GM21825 (cell line): ENCODE results near the gene ZNF521.

Experiments used
- ATAC-seq: cut with Tn5 transposase; IDR thresholded peaks from one replicate; pipeline ENCODE4 v1.9.1; 2021; ENCODE audit warnings: mild to moderate bottlenecking, moderate library complexity; ENCODE audit not compliant: unreplicated experiment

The ZNF521 gene

GRCh38 chr18:25230658-25231326 is 121.2 kb downstream of the ZNF521 start:
- no peak for ATAC-seq

- ATAC-seq, result no peak
These were observed 122.0 kb downstream of the ZNF521 start for GRCh38 chr18:25229920-25230319.

- ATAC-seq, result no peak
These were observed 122.9 kb downstream of the ZNF521 start for GRCh38 chr18:25229081-25229480.

- no peak for ATAC-seq
These were observed 123.6 kb downstream of the ZNF521 start for GRCh38 chr18:25228410-25228809.

- ATAC-seq, result no peak
These were observed 126.8 kb downstream of the ZNF521 start for GRCh38 chr18:25225151-25225550.

- no peak for ATAC-seq
These were observed 127.8 kb downstream of the ZNF521 start for GRCh38 chr18:25223899-25224886.

- no peak for ATAC-seq
These were observed 128.8 kb downstream of the ZNF521 start for GRCh38 chr18:25223211-25223610.

- ATAC-seq, result no peak
These were observed 129.3 kb downstream of the ZNF521 start for GRCh38 chr18:25222648-25223047.

- no peak for ATAC-seq
These were observed 141.3 kb downstream of the ZNF521 start for GRCh38 chr18:25210622-25211021.

- no peak for ATAC-seq
These were observed 159.9 kb downstream of the ZNF521 start for GRCh38 chr18:25192065-25192464.

GRCh38 chr18:25190472-25190871 is 161.5 kb downstream of the ZNF521 start:
- ATAC-seq, result no peak

- ATAC-seq, result no peak
These were observed 162.4 kb downstream of the ZNF521 start for GRCh38 chr18:25189391-25190185.

- no peak for ATAC-seq
These were observed 164.3 kb downstream of the ZNF521 start for GRCh38 chr18:25187521-25188192.

GRCh38 chr18:25186871-25187270 is 165.1 kb downstream of the ZNF521 start:
- no peak for ATAC-seq

GRCh38 chr18:25181993-25182392 is 170.0 kb downstream of the ZNF521 start:
- ATAC-seq, result no peak

- no peak for ATAC-seq
These were observed 170.4 kb downstream of the ZNF521 start for GRCh38 chr18:25181581-25181980.

- ATAC-seq, result no peak
These were observed 170.9 kb downstream of the ZNF521 start for GRCh38 chr18:25180973-25181548.

GRCh38 chr18:25177631-25178030 is 174.3 kb downstream of the ZNF521 start:
- no peak for ATAC-seq

GRCh38 chr18:25176518-25177042 is 175.4 kb downstream of the ZNF521 start:
- ATAC-seq, result no peak
